Measurements from ENCODE around the gene MARF1. TPM values are rescaled to one million over a fixed set of nuclear protein-coding genes. Genes with fewer than 3 reads are reported as not detected.

Gene MARF1
- total RNA-seq, 4 donors from 2014 or later: 16.8 to 33.8 (median 19.2) TPM

GRCh38 chr16:15686287-15686686 lies 43.3 kb upstream of the MARF1 start:
- Histone ChIP-seq H3K4me3 (no peak overlapping the region), H3K27ac (no peak overlapping the region), H3K4me1 (peaks cover 0 to 7% (median 0%) of the 10 kb centered on the region in 3 donors), H3K27me3 (no peaks in the 10 kb centered on the region), H3K9me3 (no peaks in the 10 kb centered on the region), H3K36me3 (peaks cover 8 to 85% (median 18%) of the 10 kb centered on the region in 3 donors)
- no peak for DNase-seq
- no peak for TF ChIP-seq CTCF (IDR thresholded peaks at IDR 0.05)
- intact Hi-C loops (cut with DNase I): no loop called here
- 100% methylated on average over 2 of the region's 2 CpGs; no CpG with 5 or more reads in 1 of the 2 donors for WGBS, 2 donors

GRCh38 chr16:15682105-15682570 lies 39.2 kb upstream of the MARF1 start:
- Histone ChIP-seq H3K4me1 (peaks cover 0 to 7% (median 0%) of the 10 kb centered on the region in 3 donors), H3K27ac (peak overlapping the region in 2 of 4 donors; percentile 23 to 27), H3K27me3 (no peaks in the 10 kb centered on the region), H3K9me3 (no peaks in the 10 kb centered on the region), H3K36me3 (peaks cover 0 to 85% (median 8%) of the 10 kb centered on the region in 3 donors), H3K4me3 (no peak overlapping the region)
- 45 to 52% methylated on average over 7 of the region's 7 CpGs for WGBS, 2 donors
- peak in 5 of 6 experiments; percentile 22 to 74 (median 54) for TF ChIP-seq CTCF (IDR thresholded peaks at IDR 0.05)
- TF ChIP-seq POLR2A (IDR thresholded peaks at IDR 0.05): no peak
- no peak for DNase-seq
- intact Hi-C loops (cut with DNase I): no loop called here

- intact Hi-C loops (cut with DNase I): loop anchor here (10.0 kb wide), 1 partner anchor 63 kb away; no protein-coding TSS in a partner anchor
- no peak for DNase-seq
- H3K27ac ChIP-seq: no peak overlapping the region
- H3K9me3 ChIP-seq: no peaks in the 10 kb centered on the region
- no peaks in the 10 kb centered on the region for H3K27me3 ChIP-seq
- H3K4me1 ChIP-seq: peaks cover 12 to 51% (median 17%) of the 10 kb centered on the region in 3 donors
- 86 to 93% methylated on average over 4 of the region's 5 CpGs for WGBS, 2 donors
- H3K4me3 ChIP-seq: no peak overlapping the region
- peaks cover 0 to 50% (median 4%) of the 10 kb centered on the region in 3 donors for H3K36me3 ChIP-seq
- TF ChIP-seq POLR2A (IDR thresholded peaks at IDR 0.05): no peak
- TF ChIP-seq CTCF (IDR thresholded peaks at IDR 0.05): no peak
Observed at GRCh38 chr16:15677447-15677846, 34.5 kb upstream of the MARF1 start.

GRCh38 chr16:15676506-15676905 lies 33.6 kb upstream of the MARF1 start:
- no peaks in the 10 kb centered on the region for H3K27me3 ChIP-seq
- peak overlapping the region in 2 of 4 donors; percentile 8 to 20 for H3K27ac ChIP-seq
- intact Hi-C loops (cut with DNase I): loop anchor here (10.0 kb wide), 1 partner anchor 62 kb away; no protein-coding TSS in a partner anchor
- TF ChIP-seq CTCF (IDR thresholded peaks at IDR 0.05) (no peak), POLR2A (IDR thresholded peaks at IDR 0.05) (no peak)
- H3K9me3 ChIP-seq: no peaks in the 10 kb centered on the region
- DNase-seq: no peak
- H3K4me3 ChIP-seq: no peak overlapping the region
- H3K4me1 ChIP-seq: peaks cover 19 to 54% (median 24%) of the 10 kb centered on the region in 3 donors
- 81 to 83% methylated on average over 9 to 10 of the region's 10 CpGs for WGBS, 2 donors
- H3K36me3 ChIP-seq: peaks cover 0 to 53% (median 4%) of the 10 kb centered on the region in 3 donors

- Histone ChIP-seq H3K4me1 (peaks cover 19 to 58% (median 24%) of the 10 kb centered on the region in 3 donors), H3K27ac (peak overlapping the region in 3 of 4 donors; percentile 90 to 96 (median 93)), H3K27me3 (no peaks in the 10 kb centered on the region), H3K4me3 (no peak overlapping the region), H3K36me3 (peaks cover 0 to 57% (median 3%) of the 10 kb centered on the region in 3 donors), H3K9me3 (no peaks in the 10 kb centered on the region)
- intact Hi-C loops (cut with DNase I): loop anchor here (10.0 kb wide), 1 partner anchor 60 kb away; no protein-coding TSS in a partner anchor
- no peak for DNase-seq
- WGBS, 2 donors: 94 to 96% methylated on average over 7 of the region's 7 CpGs
- TF ChIP-seq POLR2A (IDR thresholded peaks at IDR 0.05) (no peak), CTCF (IDR thresholded peaks at IDR 0.05) (no peak)
Observed at GRCh38 chr16:15674571-15674970, 31.6 kb upstream of the MARF1 start.

Measured in esophagus squamous epithelium (tissue), 5 donors.